Measurements from ENCODE around the gene NFIL3. TPM values are rescaled to one million over a fixed set of nuclear protein-coding genes. Genes with fewer than 3 reads are reported as not detected.

The NFIL3 gene
- total RNA-seq, 1 donor from 2014 or later, result 9.6 TPM

DNA sequence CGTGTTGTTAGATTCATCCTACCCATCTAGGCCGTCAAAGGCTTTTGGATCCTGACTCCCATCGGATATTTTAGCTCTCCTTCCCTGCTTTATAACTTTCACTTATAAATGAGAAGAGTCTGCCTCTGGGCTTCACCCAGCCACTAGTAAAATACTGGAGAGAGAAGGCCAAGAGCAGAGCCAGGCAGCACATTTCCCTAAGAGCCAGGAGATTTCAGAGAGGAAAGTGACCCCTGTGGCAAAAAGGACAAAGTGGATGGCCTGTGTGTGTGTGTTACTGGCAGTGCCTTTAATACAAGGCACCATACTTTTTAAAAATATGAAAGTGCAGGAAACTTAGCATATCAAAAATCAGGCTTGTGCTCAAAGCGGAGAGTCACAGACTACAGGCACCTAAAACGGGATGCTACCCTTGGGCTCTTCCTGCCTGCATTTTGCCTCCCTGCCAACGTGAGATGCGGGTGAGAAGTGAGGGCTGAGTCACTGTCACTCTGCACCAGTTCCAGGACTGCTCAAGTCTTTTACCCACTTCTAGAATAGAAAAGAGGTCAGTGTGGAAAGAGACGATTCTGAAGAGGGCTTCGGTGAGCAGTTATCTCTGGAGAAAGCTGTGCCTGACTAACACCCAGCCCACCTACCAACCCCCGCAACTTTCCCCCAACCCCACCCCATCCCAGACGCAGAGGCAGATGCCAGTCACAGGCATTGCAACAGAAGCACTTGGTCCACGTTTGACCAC is 15.9 kb downstream of the NFIL3 start:
- Mint-ChIP-seq H3K4me1 (ENCODE audit: unreplicated experiment) (peaks cover 4% of the 10 kb centered on the region), H3K4me3 (ENCODE audit: unreplicated experiment) (no peak overlapping the region), H3K27ac (ENCODE audit: unreplicated experiment) (no peak overlapping the region), H3K27me3 (ENCODE audit: unreplicated experiment) (no peaks in the 10 kb centered on the region), H3K36me3 (ENCODE audit: low read depth, unreplicated experiment) (peaks cover 7% of the 10 kb centered on the region), H3K9me3 (ENCODE audit: unreplicated experiment) (no peaks in the 10 kb centered on the region)
- TF ChIP-seq, protein P1, sequence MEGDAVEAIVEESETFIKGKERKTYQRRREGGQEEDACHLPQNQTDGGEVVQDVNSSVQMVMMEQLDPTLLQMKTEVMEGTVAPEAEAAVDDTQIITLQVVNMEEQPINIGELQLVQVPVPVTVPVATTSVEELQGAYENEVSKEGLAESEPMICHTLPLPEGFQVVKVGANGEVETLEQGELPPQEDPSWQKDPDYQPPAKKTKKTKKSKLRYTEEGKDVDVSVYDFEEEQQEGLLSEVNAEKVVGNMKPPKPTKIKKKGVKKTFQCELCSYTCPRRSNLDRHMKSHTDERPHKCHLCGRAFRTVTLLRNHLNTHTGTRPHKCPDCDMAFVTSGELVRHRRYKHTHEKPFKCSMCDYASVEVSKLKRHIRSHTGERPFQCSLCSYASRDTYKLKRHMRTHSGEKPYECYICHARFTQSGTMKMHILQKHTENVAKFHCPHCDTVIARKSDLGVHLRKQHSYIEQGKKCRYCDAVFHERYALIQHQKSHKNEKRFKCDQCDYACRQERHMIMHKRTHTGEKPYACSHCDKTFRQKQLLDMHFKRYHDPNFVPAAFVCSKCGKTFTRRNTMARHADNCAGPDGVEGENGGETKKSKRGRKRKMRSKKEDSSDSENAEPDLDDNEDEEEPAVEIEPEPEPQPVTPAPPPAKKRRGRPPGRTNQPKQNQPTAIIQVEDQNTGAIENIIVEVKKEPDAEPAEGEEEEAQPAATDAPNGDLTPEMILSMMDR (IDR thresholded peaks at IDR 0.05; ENCODE audit: unreplicated experiment), result no peak
- DNase-seq (ENCODE audit: low spot score), result no peak

GRCh38 chr9:91405343-91406077 is 18.1 kb downstream of the NFIL3 start:
- Mint-ChIP-seq H3K36me3 (ENCODE audit: low read depth, unreplicated experiment) (peaks cover 7% of the 10 kb centered on the region), H3K4me1 (ENCODE audit: unreplicated experiment) (no peaks in the 10 kb centered on the region), H3K27me3 (ENCODE audit: unreplicated experiment) (no peaks in the 10 kb centered on the region), H3K4me3 (ENCODE audit: unreplicated experiment) (no peak overlapping the region), H3K27ac (ENCODE audit: unreplicated experiment) (no peak overlapping the region), H3K9me3 (ENCODE audit: unreplicated experiment) (no peaks in the 10 kb centered on the region)
- no peak for DNase-seq (ENCODE audit: low spot score)
- TF ChIP-seq, protein P1 (IDR thresholded peaks at IDR 0.05; ENCODE audit: unreplicated experiment), result no peak

- Mint-ChIP-seq H3K4me1 (ENCODE audit: unreplicated experiment) (peaks cover 4% of the 10 kb centered on the region), H3K4me3 (ENCODE audit: unreplicated experiment) (no peak overlapping the region), H3K9me3 (ENCODE audit: unreplicated experiment) (no peaks in the 10 kb centered on the region), H3K36me3 (ENCODE audit: low read depth, unreplicated experiment) (no peaks in the 10 kb centered on the region), H3K27me3 (ENCODE audit: unreplicated experiment) (no peaks in the 10 kb centered on the region), H3K27ac (ENCODE audit: unreplicated experiment) (no peak overlapping the region)
- TF ChIP-seq, protein P1 (IDR thresholded peaks at IDR 0.05; ENCODE audit: unreplicated experiment), result no peak
- DNase-seq (ENCODE audit: low spot score), result no peak
Measured at GRCh38 chr9:91403665-91404543, 19.7 kb downstream of the NFIL3 start.

DNA sequence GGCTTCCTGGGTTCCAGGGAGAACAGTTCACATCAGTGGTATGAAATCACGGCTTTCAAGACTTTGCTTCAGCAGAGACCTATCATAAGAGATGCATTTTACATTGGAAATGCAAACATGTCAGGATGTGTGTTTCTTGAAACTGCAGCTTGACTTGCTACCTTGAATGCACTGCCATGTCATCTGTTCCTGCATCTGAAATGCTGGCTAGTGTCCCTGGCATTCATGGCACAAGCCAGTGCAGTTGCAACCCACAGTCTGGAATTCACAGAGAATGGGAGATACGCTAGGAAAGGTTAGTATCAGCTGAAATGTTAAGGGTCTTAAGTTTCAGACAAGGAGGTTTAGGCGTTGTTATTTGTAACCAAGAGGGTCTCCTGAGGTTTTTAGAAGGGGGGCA is 24.7 kb downstream of the NFIL3 start:
- no peak for DNase-seq (ENCODE audit: low spot score)
- Mint-ChIP-seq H3K27me3 (ENCODE audit: unreplicated experiment) (no peaks in the 10 kb centered on the region), H3K4me3 (ENCODE audit: unreplicated experiment) (no peak overlapping the region), H3K36me3 (ENCODE audit: low read depth, unreplicated experiment) (no peaks in the 10 kb centered on the region), H3K4me1 (ENCODE audit: unreplicated experiment) (peaks cover 4% of the 10 kb centered on the region), H3K9me3 (ENCODE audit: unreplicated experiment) (no peaks in the 10 kb centered on the region), H3K27ac (ENCODE audit: unreplicated experiment) (no peak overlapping the region)
- TF ChIP-seq, protein P1 (IDR thresholded peaks at IDR 0.05; ENCODE audit: unreplicated experiment), result no peak

All from endothelial cell (in vitro differentiated cells).